Neural progenitor cell (in vitro differentiated cells): Measurements from ENCODE around the gene S100A14. TPM values are rescaled to one million over a fixed set of nuclear protein-coding genes. Genes with fewer than 3 reads are reported as not detected.
A peak's percentile ranks its signal among the peaks of the same experiment; 100 is the strongest.

Experiments used
- DNase-seq: peaks from one replicate; pipeline ENCODE4 v3.0.0-alpha.2; 2016; ENCODE audit warnings: low spot score
- H2AFZ ChIP-seq: fragments of 200-600 bp; sonication (generic); replicated peaks from 2 replicates; pipeline ENCODE4 v1.6.1; 2016; ENCODE audit warnings: antibody characterized with exemption
- H3F3A ChIP-seq: fragments of 200-600 bp; sonication (generic); 2 replicates; pipeline ENCODE4 v1.6.1; 2016; ENCODE audit warnings: antibody characterized with exemption, low read depth
- H3K27ac ChIP-seq: fragments of 200-600 bp; sonication (generic); 2 replicates; pipeline ENCODE4 v1.5.1; 2016; ENCODE audit warnings: mild to moderate bottlenecking
- H3K27me3 ChIP-seq: fragments of 200-600 bp; sonication (generic); 2 replicates; pipeline ENCODE4 v1.6.1; 2016; ENCODE audit warnings: mild to moderate bottlenecking, moderate library complexity
- H3K36me3 ChIP-seq: fragments of 200-600 bp; sonication (generic); 2 replicates; pipeline ENCODE4 v1.5.1; 2016
- H3K4me1 ChIP-seq: fragments of 200-600 bp; sonication (generic); 2 replicates; pipeline ENCODE4 v1.6.1; 2016; ENCODE audit warnings: mixed run types
- H3K4me2 ChIP-seq: fragments of 200-600 bp; sonication (generic); 2 replicates; pipeline ENCODE4 v1.6.1; 2016
- H3K4me3 ChIP-seq: fragments of 200-600 bp; sonication (generic); 2 replicates; pipeline ENCODE4 v1.5.1; 2016
- H3K79me2 ChIP-seq: fragments of 200-600 bp; sonication (generic); 2 replicates; pipeline ENCODE4 v1.6.1; 2016; ENCODE audit warnings: low read depth
- H3K9ac ChIP-seq: fragments of 200-600 bp; sonication (generic); 2 replicates; pipeline ENCODE4 v1.6.1; 2016
- H3K9me3 ChIP-seq: fragments of 200-600 bp; sonication (generic); 2 replicates; pipeline ENCODE4 v1.5.1; 2016; ENCODE audit warnings: low read depth
- H4K20me1 ChIP-seq: fragments of 200-600 bp; sonication (generic); 2 replicates; pipeline ENCODE4 v1.6.1; 2016; ENCODE audit warnings: low read depth
- H3K27ac Mint-ChIP-seq: 3 replicates; pipeline ENCODE4 v1.8.0; 2021; ENCODE audit warnings: mixed read lengths
- H3K27me3 Mint-ChIP-seq: 2 replicates; pipeline ENCODE4 v1.8.0; 2022; ENCODE audit warnings: low read depth, mild to moderate bottlenecking, inconsistent platforms, moderate library complexity, mixed read lengths; ENCODE audit not compliant: insufficient read depth
- H3K36me3 Mint-ChIP-seq: 3 replicates; pipeline ENCODE4 v1.8.0; 2021; ENCODE audit warnings: mixed read lengths
- H3K4me1 Mint-ChIP-seq: 3 replicates; pipeline ENCODE4 v1.8.0; 2021; ENCODE audit warnings: mixed read lengths
- H3K4me3 Mint-ChIP-seq: 3 replicates; pipeline ENCODE4 v1.8.0; 2021; ENCODE audit warnings: mild to moderate bottlenecking, moderate library complexity, mixed read lengths
- H3K9me3 Mint-ChIP-seq: 3 replicates; pipeline ENCODE4 v1.8.0; 2020; ENCODE audit warnings: mixed read lengths
- EZH2 ChIP-seq: fragments of 200-600 bp; sonication (generic); IDR thresholded peaks from 2 replicates; pipeline ENCODE4 v1.6.1; 2017; ENCODE audit warnings: antibody characterized with exemption, mild to moderate bottlenecking, moderate library complexity
- EZH2phosphoT487 ChIP-seq: fragments of 200-600 bp; sonication (generic); IDR thresholded peaks from 2 replicates; pipeline ENCODE4 v1.6.1; 2017; ENCODE audit warnings: antibody characterized with exemption
- total RNA-seq: library from RNA; depleted of rRNA; stranded (reverse); fragments of >200 nt; gene quantifications from 2 replicates; pipeline ENCODE4 v1.2.3, GENCODE V29; 2015; ENCODE audit warnings: low replicate concordance
- TF ChIP-seq, protein P1 (sequence below): fragments of 200-600 bp; sonication (generic); IDR thresholded peaks from 2 replicates; pipeline ENCODE4 v1.5.1; 2017; ENCODE audit warnings: antibody characterized with exemption, mild to moderate bottlenecking

The S100A14 gene
- total RNA-seq, 1 donor from 2014 or later: not detected

DNA sequence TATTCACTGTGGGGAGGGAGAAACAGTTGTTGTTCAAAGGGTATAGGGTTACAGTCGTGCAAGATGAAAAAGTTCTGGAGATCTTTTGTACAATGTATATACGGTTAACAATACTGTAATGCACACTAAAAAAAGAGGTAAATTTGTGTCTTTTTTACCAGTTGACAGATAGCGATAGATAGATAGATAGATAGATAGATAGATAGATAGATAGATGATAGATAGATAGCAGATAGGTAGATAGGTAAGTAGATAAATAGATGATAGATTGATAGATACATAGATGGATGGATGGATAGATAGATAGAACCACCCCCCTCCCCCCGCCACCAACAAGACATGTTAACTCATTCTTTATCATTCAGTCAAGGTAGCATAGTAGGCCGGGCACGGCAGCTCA is 13.4 kb downstream of the S100A14 start:
- no peak overlapping the region for H3K4me2 ChIP-seq
- no peaks in the 10 kb centered on the region for H3K9me3 Mint-ChIP-seq
- H3K27ac Mint-ChIP-seq: no peak overlapping the region
- H3K79me2 ChIP-seq: no peaks in the 10 kb centered on the region
- no peak overlapping the region for H3K9ac ChIP-seq
- peaks cover 22% of the 10 kb centered on the region for H3K4me1 Mint-ChIP-seq
- H3K27me3 ChIP-seq: no peaks in the 10 kb centered on the region
- H3K36me3 Mint-ChIP-seq: no peaks in the 10 kb centered on the region
- H2AFZ ChIP-seq: no peak overlapping the region
- H3K27me3 Mint-ChIP-seq: peaks cover 6% of the 10 kb centered on the region
- H3K4me3 Mint-ChIP-seq: no peak overlapping the region
- H3K9me3 ChIP-seq: no peaks in the 10 kb centered on the region
- no peak for TF ChIP-seq EZH2
- no peak overlapping the region for H3K4me3 ChIP-seq
- DNase-seq: no peak
- no peaks in the 10 kb centered on the region for H4K20me1 ChIP-seq
- H3K4me1 ChIP-seq: peaks cover 8% of the 10 kb centered on the region
- H3K36me3 ChIP-seq: no peaks in the 10 kb centered on the region
- no peaks in the 10 kb centered on the region for H3F3A ChIP-seq
- no peak overlapping the region for H3K27ac ChIP-seq

DNA sequence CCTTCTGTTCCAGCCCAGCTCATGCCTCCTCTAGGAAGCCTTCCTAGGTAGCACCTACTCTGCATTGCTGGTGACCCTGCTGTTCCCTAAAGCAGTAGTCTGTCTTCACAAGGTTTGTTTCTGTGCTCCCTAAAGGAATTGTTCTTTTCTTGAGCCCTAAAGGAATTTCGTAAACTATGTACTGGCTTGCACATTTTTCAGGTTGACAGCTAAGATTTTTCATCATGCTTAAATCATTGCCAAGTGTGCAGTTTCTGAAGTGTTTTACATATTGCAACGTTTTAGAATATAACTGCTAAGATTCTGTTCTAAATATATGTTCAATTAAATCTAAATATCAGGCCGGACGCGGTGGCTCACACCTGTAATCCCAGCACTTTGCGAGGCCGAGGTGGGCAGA is 16.3 kb downstream of the S100A14 start:
- DNase-seq: no peak
- H3K36me3 ChIP-seq: no peaks in the 10 kb centered on the region
- H3K4me1 ChIP-seq: peaks cover 8% of the 10 kb centered on the region
- H4K20me1 ChIP-seq: no peaks in the 10 kb centered on the region
- H2AFZ ChIP-seq: no peak overlapping the region
- H3K9me3 ChIP-seq: no peaks in the 10 kb centered on the region
- no peak overlapping the region for H3K27ac ChIP-seq
- H3K27me3 Mint-ChIP-seq: peaks cover 2% of the 10 kb centered on the region
- no peaks in the 10 kb centered on the region for H3K27me3 ChIP-seq
- H3K4me2 ChIP-seq: no peak overlapping the region
- H3K9ac ChIP-seq: no peak overlapping the region
- H3F3A ChIP-seq: no peaks in the 10 kb centered on the region
- TF ChIP-seq, protein P1, sequence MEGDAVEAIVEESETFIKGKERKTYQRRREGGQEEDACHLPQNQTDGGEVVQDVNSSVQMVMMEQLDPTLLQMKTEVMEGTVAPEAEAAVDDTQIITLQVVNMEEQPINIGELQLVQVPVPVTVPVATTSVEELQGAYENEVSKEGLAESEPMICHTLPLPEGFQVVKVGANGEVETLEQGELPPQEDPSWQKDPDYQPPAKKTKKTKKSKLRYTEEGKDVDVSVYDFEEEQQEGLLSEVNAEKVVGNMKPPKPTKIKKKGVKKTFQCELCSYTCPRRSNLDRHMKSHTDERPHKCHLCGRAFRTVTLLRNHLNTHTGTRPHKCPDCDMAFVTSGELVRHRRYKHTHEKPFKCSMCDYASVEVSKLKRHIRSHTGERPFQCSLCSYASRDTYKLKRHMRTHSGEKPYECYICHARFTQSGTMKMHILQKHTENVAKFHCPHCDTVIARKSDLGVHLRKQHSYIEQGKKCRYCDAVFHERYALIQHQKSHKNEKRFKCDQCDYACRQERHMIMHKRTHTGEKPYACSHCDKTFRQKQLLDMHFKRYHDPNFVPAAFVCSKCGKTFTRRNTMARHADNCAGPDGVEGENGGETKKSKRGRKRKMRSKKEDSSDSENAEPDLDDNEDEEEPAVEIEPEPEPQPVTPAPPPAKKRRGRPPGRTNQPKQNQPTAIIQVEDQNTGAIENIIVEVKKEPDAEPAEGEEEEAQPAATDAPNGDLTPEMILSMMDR: no peak
- TF ChIP-seq EZH2phosphoT487: no peak
- TF ChIP-seq EZH2: no peak
- H3K4me3 ChIP-seq: no peak overlapping the region
- H3K9me3 Mint-ChIP-seq: no peaks in the 10 kb centered on the region
- H3K36me3 Mint-ChIP-seq: no peaks in the 10 kb centered on the region
- no peak overlapping the region for H3K27ac Mint-ChIP-seq
- H3K4me1 Mint-ChIP-seq: peaks cover 15% of the 10 kb centered on the region
- no peaks in the 10 kb centered on the region for H3K79me2 ChIP-seq
- no peak overlapping the region for H3K4me3 Mint-ChIP-seq

GRCh38 chr1:153598309-153599172 is 17.6 kb downstream of the S100A14 start:
- DNase-seq: no peak
- Histone ChIP-seq H3F3A (no peaks in the 10 kb centered on the region), H3K27me3 (no peaks in the 10 kb centered on the region), H3K4me1 (peaks cover 8% of the 10 kb centered on the region), H2AFZ (peak overlapping the region; percentile 82), H3K79me2 (no peaks in the 10 kb centered on the region), H3K36me3 (no peaks in the 10 kb centered on the region), H3K27ac (peak overlapping the region; percentile 65), H4K20me1 (no peaks in the 10 kb centered on the region), H3K4me2 (no peak overlapping the region), H3K4me3 (no peak overlapping the region), H3K9me3 (no peaks in the 10 kb centered on the region), H3K9ac (no peak overlapping the region)
- H3K4me1 Mint-ChIP-seq: peaks cover 21% of the 10 kb centered on the region
- H3K27ac Mint-ChIP-seq: peak overlapping the region; percentile 84
- H3K4me3 Mint-ChIP-seq: no peak overlapping the region
- no peak for TF ChIP-seq EZH2
- TF ChIP-seq EZH2phosphoT487: no peak
- TF ChIP-seq, protein P1: no peak
- peaks cover 2% of the 10 kb centered on the region for H3K27me3 Mint-ChIP-seq
- H3K36me3 Mint-ChIP-seq: no peaks in the 10 kb centered on the region
- no peaks in the 10 kb centered on the region for H3K9me3 Mint-ChIP-seq

GRCh38 chr1:153597206-153597605 is 18.9 kb downstream of the S100A14 start:
- H3K9me3 ChIP-seq: no peaks in the 10 kb centered on the region

More at GRCh38 chr1:153597206-153597605, 18.9 kb downstream of the S100A14 start:
- no peak overlapping the region for H3K9ac ChIP-seq
- no peaks in the 10 kb centered on the region for H3K36me3 Mint-ChIP-seq
- peaks cover 9% of the 10 kb centered on the region for H3F3A ChIP-seq
- no peak overlapping the region for H2AFZ ChIP-seq
- H3K4me3 Mint-ChIP-seq: no peak overlapping the region
- no peak overlapping the region for H3K4me3 ChIP-seq
- no peak overlapping the region for H3K4me2 ChIP-seq
- no peak overlapping the region for H3K27ac Mint-ChIP-seq
- no peak for TF ChIP-seq EZH2
- TF ChIP-seq EZH2phosphoT487: no peak
- TF ChIP-seq, protein P1: no peak
- H3K27ac ChIP-seq: no peak overlapping the region
- peaks cover 29% of the 10 kb centered on the region for H3K4me1 Mint-ChIP-seq
- no peaks in the 10 kb centered on the region for H3K9me3 Mint-ChIP-seq
- H3K79me2 ChIP-seq: no peaks in the 10 kb centered on the region
- no peaks in the 10 kb centered on the region for H3K36me3 ChIP-seq
- H3K4me1 ChIP-seq: peaks cover 16% of the 10 kb centered on the region
- peaks cover 2% of the 10 kb centered on the region for H3K27me3 Mint-ChIP-seq
- no peaks in the 10 kb centered on the region for H3K27me3 ChIP-seq
- no peak for DNase-seq
- no peaks in the 10 kb centered on the region for H4K20me1 ChIP-seq
